Panc1 (cell line): ENCODE results near the gene GJB2. TPM values are rescaled to one million over a fixed set of nuclear protein-coding genes. Genes with fewer than 3 reads are reported as not detected.

Source experiments
- ATAC-seq: fragments of 200-7000 bp; cut with Tn5 transposase; 2 replicates; pipeline ENCODE4 v1.9.1; 2020; ENCODE audit warnings: mild to moderate bottlenecking, moderate library complexity
- BruUV-seq: library from RNA; stranded (reverse); fragments of 400-500 nt; replicated peaks from 2 replicates; lab custom pipeline; 2021; lab: Mats Ljungman, UMichigan
- CTCF ChIA-PET: fragments of 300-600 bp; sonication (Branson Sonifier 250); formaldehyde crosslinking; loops from one replicate; lab custom pipeline; 2022; ENCODE audit warnings: antibody characterized with exemption; lab: Charles Lee
- POLR2A ChIA-PET: fragments of 300-600 bp; sonication (Branson Sonifier 250); formaldehyde crosslinking; loops from one replicate; lab custom pipeline; 2022; ENCODE audit warnings: antibody characterized with exemption; lab: Charles Lee
- DNase-seq: peaks from one replicate; pipeline ENCODE4 v3.0.0-alpha.2; 2010; ENCODE audit warnings: low read depth, low spot score
- H3K27ac ChIP-seq: 2 replicates; pipeline ENCODE4 v1.5.1; 2011; ENCODE audit warnings: mild to moderate bottlenecking, low read length, inconsistent platforms
- H3K27me3 ChIP-seq: fragments of 200-500 bp; sonication (Bioruptor generic); 2 replicates; pipeline ENCODE4 v1.6.0; 2014; ENCODE audit warnings: low read length, inconsistent platforms; ENCODE audit not compliant: control insufficient read depth, insufficient read depth
- H3K36me3 ChIP-seq: fragments of 200-500 bp; sonication (Bioruptor generic); 2 replicates; pipeline ENCODE4 v1.5.1; 2014; ENCODE audit warnings: inconsistent platforms, mild to moderate bottlenecking, low read length, moderate library complexity; ENCODE audit not compliant: control insufficient read depth, insufficient read depth
- H3K4me1 ChIP-seq: 2 replicates; pipeline ENCODE4 v1.5.1; 2011; ENCODE audit warnings: inconsistent platforms, mild to moderate bottlenecking, low read length, moderate library complexity; ENCODE audit not compliant: control insufficient read depth, insufficient read depth
- H3K4me3 ChIP-seq, 2 experiments: 2 replicates each; pipeline ENCODE4 v1.5.1; 2011 to 2012; ENCODE audit warnings: low read depth in 2 of 2, low read length in 2 of 2, mild to moderate bottlenecking in 2 of 2, inconsistent platforms in 1 of 2, moderate library complexity in 1 of 2
- H3K9me3 ChIP-seq: fragments of 200-500 bp; sonication (Bioruptor generic); 2 replicates; pipeline ENCODE4 v1.5.1; 2014; ENCODE audit warnings: low read depth, mild to moderate bottlenecking, inconsistent platforms, low read length, moderate library complexity; ENCODE audit not compliant: control insufficient read depth, insufficient read depth
- CTCF ChIP-seq: fragments of 450-650 bp; IDR thresholded peaks from 2 replicates; pipeline ENCODE4 v1.5.1; 2017; ENCODE audit warnings: mild to moderate bottlenecking
- POLR2AphosphoS5 ChIP-seq: IDR thresholded peaks from 2 replicates; pipeline ENCODE4 v1.6.1; 2012; ENCODE audit warnings: mild to moderate bottlenecking, low read depth, low read length, moderate library complexity
- SIN3A ChIP-seq: IDR thresholded peaks from 2 replicates; pipeline ENCODE4 v1.6.1; 2012; ENCODE audit warnings: low read depth, mild to moderate bottlenecking, low read length, moderate library complexity, borderline replicate concordance; ENCODE audit not compliant: insufficient read depth
- TCF7L2 ChIP-seq: IDR thresholded peaks from 2 replicates; pipeline ENCODE4 v1.6.1; 2011; ENCODE audit warnings: mild to moderate bottlenecking, low read depth, low read length, inconsistent platforms
- in situ Hi-C: cut with HindIII; loops from 2 replicates; pipeline ENCODE4 v1.10.0; 2016; ENCODE audit warnings: low sequenced_read_pairs, low pct_unique_long_range_greater_than_20kb
- intact Hi-C: fragments of 100-400 bp; cut with micrococcal nuclease; formaldehyde crosslinking; loops from one replicate; pipeline ENCODE4 v1.10.0; 2022; ENCODE audit not compliant: unreplicated experiment
- total RNA-seq: library from RNA; stranded (reverse); gene quantifications from one replicate; pipeline ENCODE4 v1.2.1, GENCODE V29; 2021; ENCODE audit not compliant: unreplicated experiment
- TF ChIP-seq, protein P1 (sequence below), 2 experiments: IDR thresholded peaks; 2 replicates each; pipeline ENCODE4 v1.6.1; 2011 to 2012; ENCODE audit warnings: low read depth in 2 of 2, control low read depth in 1 of 2, low read length in 1 of 2, mild to moderate bottlenecking in 1 of 2, moderate library complexity in 1 of 2; ENCODE audit not compliant: insufficient read depth in 1 of 2

GJB2 gene
- total RNA-seq, 1 experiment from 2014 or later = 54.2 TPM

DNA sequence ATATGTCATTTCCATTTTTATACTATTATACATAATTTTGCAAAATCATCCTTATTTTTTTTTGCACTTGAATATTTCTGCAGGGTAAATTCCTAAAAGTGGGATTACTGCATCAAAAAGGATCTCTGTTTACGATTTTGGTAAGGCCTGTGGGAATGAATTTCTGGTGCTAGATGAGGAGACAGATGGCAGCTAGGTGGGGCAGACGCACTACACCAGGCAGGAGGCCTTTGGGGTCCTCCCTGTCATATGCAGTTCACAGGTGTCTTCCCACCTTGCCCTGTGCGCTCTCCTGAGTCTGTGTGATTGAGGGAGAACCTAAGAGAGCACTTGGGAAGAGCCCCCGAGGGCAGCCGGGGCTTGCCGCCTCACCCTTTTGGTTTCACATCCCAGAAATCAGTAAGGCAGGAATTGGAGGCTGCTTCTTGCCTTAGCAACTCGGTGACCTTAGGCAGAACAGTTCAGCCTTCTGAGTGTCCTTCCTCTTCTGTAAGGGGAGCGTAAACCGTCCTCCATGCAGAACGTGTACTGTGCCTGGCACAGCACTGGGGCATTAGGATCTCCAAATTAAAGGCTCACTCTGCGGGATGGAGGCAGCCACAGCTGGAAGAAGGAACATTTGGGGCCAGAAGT lies 13.4 kb upstream of the GJB2 start:
- Histone ChIP-seq H3K9me3 (no peaks in the 10 kb centered on the region), H3K27ac (no peak overlapping the region), H3K36me3 (no peaks in the 10 kb centered on the region), H3K27me3 (no peaks in the 10 kb centered on the region), H3K4me1 (no peaks in the 10 kb centered on the region), H3K4me3 (0 out of 4 replicates have a peak overlapping the region, but pooled peaks of 1 of the 2 experiments have one; percentile 4)
- TF ChIP-seq, protein P1, sequence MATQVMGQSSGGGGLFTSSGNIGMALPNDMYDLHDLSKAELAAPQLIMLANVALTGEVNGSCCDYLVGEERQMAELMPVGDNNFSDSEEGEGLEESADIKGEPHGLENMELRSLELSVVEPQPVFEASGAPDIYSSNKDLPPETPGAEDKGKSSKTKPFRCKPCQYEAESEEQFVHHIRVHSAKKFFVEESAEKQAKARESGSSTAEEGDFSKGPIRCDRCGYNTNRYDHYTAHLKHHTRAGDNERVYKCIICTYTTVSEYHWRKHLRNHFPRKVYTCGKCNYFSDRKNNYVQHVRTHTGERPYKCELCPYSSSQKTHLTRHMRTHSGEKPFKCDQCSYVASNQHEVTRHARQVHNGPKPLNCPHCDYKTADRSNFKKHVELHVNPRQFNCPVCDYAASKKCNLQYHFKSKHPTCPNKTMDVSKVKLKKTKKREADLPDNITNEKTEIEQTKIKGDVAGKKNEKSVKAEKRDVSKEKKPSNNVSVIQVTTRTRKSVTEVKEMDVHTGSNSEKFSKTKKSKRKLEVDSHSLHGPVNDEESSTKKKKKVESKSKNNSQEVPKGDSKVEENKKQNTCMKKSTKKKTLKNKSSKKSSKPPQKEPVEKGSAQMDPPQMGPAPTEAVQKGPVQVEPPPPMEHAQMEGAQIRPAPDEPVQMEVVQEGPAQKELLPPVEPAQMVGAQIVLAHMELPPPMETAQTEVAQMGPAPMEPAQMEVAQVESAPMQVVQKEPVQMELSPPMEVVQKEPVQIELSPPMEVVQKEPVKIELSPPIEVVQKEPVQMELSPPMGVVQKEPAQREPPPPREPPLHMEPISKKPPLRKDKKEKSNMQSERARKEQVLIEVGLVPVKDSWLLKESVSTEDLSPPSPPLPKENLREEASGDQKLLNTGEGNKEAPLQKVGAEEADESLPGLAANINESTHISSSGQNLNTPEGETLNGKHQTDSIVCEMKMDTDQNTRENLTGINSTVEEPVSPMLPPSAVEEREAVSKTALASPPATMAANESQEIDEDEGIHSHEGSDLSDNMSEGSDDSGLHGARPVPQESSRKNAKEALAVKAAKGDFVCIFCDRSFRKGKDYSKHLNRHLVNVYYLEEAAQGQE (IDR thresholded peaks at IDR 0.05; ENCODE audit: insufficient read depth in 1 of 2, low read depth in 2 of 2, low read length in 1 of 2) = no peak
- no peak for TF ChIP-seq TCF7L2
- TF ChIP-seq CTCF = peak; percentile 34
- POLR2A ChIA-PET = no interaction called here
- DNase-seq (no peak), ATAC-seq (no peak)
- BruUV-seq = no TSS peak
- intact Hi-C loops = no loop called here
- CTCF ChIA-PET = no interaction called here
- in situ Hi-C loops = no loop called here

DNA sequence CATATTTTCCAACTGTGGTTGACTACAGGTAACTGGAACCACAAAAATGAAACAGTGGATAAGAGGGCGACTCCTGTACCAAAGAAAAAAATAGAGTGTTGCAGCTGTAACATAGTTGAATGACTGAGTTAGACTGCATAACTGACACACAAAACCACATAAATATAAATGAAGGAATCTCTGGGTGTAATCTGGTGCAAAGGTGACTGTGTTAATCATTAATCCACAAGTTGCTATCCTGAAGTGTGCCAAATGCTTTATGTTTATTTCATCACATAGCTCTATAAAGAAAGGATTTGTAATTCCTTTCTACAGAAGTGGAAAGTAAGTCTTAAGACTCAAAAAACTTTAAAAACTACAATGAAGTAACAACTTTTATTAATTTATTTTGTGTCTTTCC lies 6.0 kb upstream of the GJB2 start:
- TF ChIP-seq, protein P1 (IDR thresholded peaks at IDR 0.05; ENCODE audit: insufficient read depth in 1 of 2, low read depth in 2 of 2, low read length in 1 of 2) = no peak
- TF ChIP-seq SIN3A (no peak), POLR2AphosphoS5 (no peak), TCF7L2 (no peak), CTCF (no peak)
- Histone ChIP-seq H3K27me3 (no peaks in the 10 kb centered on the region; the same call in 1 of the 2 replicates), H3K4me1 (no peaks in the 10 kb centered on the region), H3K36me3 (no peaks in the 10 kb centered on the region), H3K4me3 (no peak overlapping the region), H3K27ac (no peak overlapping the region), H3K9me3 (no peaks in the 10 kb centered on the region)
- intact Hi-C loops = no loop called here
- ChIA-PET CTCF (no interaction called here), POLR2A (no interaction called here)
- in situ Hi-C loops = no loop called here
- no peak for DNase-seq
- ATAC-seq = no peak
- BruUV-seq = no TSS peak
